Neural progenitor cell (in vitro differentiated cells): Measurements from ENCODE around the gene ZC3H12C. TPM values are rescaled to one million over a fixed set of nuclear protein-coding genes. Genes with fewer than 3 reads are reported as not detected.

Experiments used
- DNase-seq: peaks from one replicate; pipeline ENCODE4 v3.0.0-alpha.2; 2016; ENCODE audit warnings: low spot score
- H2AFZ ChIP-seq: fragments of 200-600 bp; sonication (generic); replicated peaks from 2 replicates; pipeline ENCODE4 v1.6.1; 2016; ENCODE audit warnings: antibody characterized with exemption
- H3F3A ChIP-seq: fragments of 200-600 bp; sonication (generic); 2 replicates; pipeline ENCODE4 v1.6.1; 2016; ENCODE audit warnings: antibody characterized with exemption, low read depth
- H3K27ac ChIP-seq: fragments of 200-600 bp; sonication (generic); 2 replicates; pipeline ENCODE4 v1.5.1; 2016; ENCODE audit warnings: mild to moderate bottlenecking
- H3K27me3 ChIP-seq: fragments of 200-600 bp; sonication (generic); 2 replicates; pipeline ENCODE4 v1.6.1; 2016; ENCODE audit warnings: mild to moderate bottlenecking, moderate library complexity
- H3K36me3 ChIP-seq: fragments of 200-600 bp; sonication (generic); 2 replicates; pipeline ENCODE4 v1.5.1; 2016
- H3K4me1 ChIP-seq: fragments of 200-600 bp; sonication (generic); 2 replicates; pipeline ENCODE4 v1.6.1; 2016; ENCODE audit warnings: mixed run types
- H3K4me2 ChIP-seq: fragments of 200-600 bp; sonication (generic); 2 replicates; pipeline ENCODE4 v1.6.1; 2016
- H3K4me3 ChIP-seq: fragments of 200-600 bp; sonication (generic); 2 replicates; pipeline ENCODE4 v1.5.1; 2016
- H3K79me2 ChIP-seq: fragments of 200-600 bp; sonication (generic); 2 replicates; pipeline ENCODE4 v1.6.1; 2016; ENCODE audit warnings: low read depth
- H3K9ac ChIP-seq: fragments of 200-600 bp; sonication (generic); 2 replicates; pipeline ENCODE4 v1.6.1; 2016
- H3K9me3 ChIP-seq: fragments of 200-600 bp; sonication (generic); 2 replicates; pipeline ENCODE4 v1.5.1; 2016; ENCODE audit warnings: low read depth
- H4K20me1 ChIP-seq: fragments of 200-600 bp; sonication (generic); 2 replicates; pipeline ENCODE4 v1.6.1; 2016; ENCODE audit warnings: low read depth
- H3K27ac Mint-ChIP-seq: 3 replicates; pipeline ENCODE4 v1.8.0; 2021; ENCODE audit warnings: mixed read lengths
- H3K27me3 Mint-ChIP-seq: 2 replicates; pipeline ENCODE4 v1.8.0; 2022; ENCODE audit warnings: low read depth, mild to moderate bottlenecking, inconsistent platforms, moderate library complexity, mixed read lengths; ENCODE audit not compliant: insufficient read depth
- H3K36me3 Mint-ChIP-seq: 3 replicates; pipeline ENCODE4 v1.8.0; 2021; ENCODE audit warnings: mixed read lengths
- H3K4me1 Mint-ChIP-seq: 3 replicates; pipeline ENCODE4 v1.8.0; 2021; ENCODE audit warnings: mixed read lengths
- H3K4me3 Mint-ChIP-seq: 3 replicates; pipeline ENCODE4 v1.8.0; 2021; ENCODE audit warnings: mild to moderate bottlenecking, moderate library complexity, mixed read lengths
- H3K9me3 Mint-ChIP-seq: 3 replicates; pipeline ENCODE4 v1.8.0; 2020; ENCODE audit warnings: mixed read lengths
- EZH2 ChIP-seq: fragments of 200-600 bp; sonication (generic); IDR thresholded peaks from 2 replicates; pipeline ENCODE4 v1.6.1; 2017; ENCODE audit warnings: antibody characterized with exemption, mild to moderate bottlenecking, moderate library complexity
- EZH2phosphoT487 ChIP-seq: fragments of 200-600 bp; sonication (generic); IDR thresholded peaks from 2 replicates; pipeline ENCODE4 v1.6.1; 2017; ENCODE audit warnings: antibody characterized with exemption
- total RNA-seq: library from RNA; depleted of rRNA; stranded (reverse); fragments of >200 nt; gene quantifications from 2 replicates; pipeline ENCODE4 v1.2.3, GENCODE V29; 2015; ENCODE audit warnings: low replicate concordance
- TF ChIP-seq, protein P1 (sequence below): fragments of 200-600 bp; sonication (generic); IDR thresholded peaks from 2 replicates; pipeline ENCODE4 v1.5.1; 2017; ENCODE audit warnings: antibody characterized with exemption, mild to moderate bottlenecking

ZC3H12C gene
- total RNA-seq, 1 donor from 2014 or later, result 31.8 TPM

DNA sequence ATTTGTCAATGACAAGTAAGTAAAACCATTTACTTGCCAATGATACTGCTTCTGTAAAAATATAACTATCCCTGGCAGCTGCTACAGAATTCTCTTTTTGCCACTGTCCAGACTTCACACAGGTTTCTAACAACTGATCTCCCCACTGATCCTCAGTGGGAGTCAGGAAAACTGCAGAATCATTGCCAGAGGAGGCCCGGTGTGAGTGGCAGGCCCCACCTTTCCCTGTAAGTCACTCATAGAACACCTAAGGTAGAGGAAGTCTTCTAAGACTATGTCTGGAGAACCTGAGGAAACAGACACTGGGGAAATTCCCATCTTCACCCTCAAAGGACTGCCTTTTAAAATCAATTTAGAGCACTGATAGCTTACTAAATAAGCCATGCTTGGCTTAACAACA is 66.3 kb downstream of the ZC3H12C start:
- Histone ChIP-seq H3K27ac (no peak overlapping the region), H3K4me2 (no peak overlapping the region), H3K27me3 (no peaks in the 10 kb centered on the region), H3F3A (no peaks in the 10 kb centered on the region), H3K4me3 (no peak overlapping the region), H3K9me3 (no peaks in the 10 kb centered on the region), H3K9ac (no peak overlapping the region), H4K20me1 (peaks cover 33% of the 10 kb centered on the region), H3K79me2 (no peaks in the 10 kb centered on the region), H3K4me1 (no peaks in the 10 kb centered on the region), H3K36me3 (peaks cover 7% of the 10 kb centered on the region), H2AFZ (no peak overlapping the region)
- Mint-ChIP-seq H3K4me3 (no peak overlapping the region), H3K9me3 (no peaks in the 10 kb centered on the region), H3K27ac (no peak overlapping the region), H3K36me3 (peaks cover 46% of the 10 kb centered on the region), H3K27me3 (no peaks in the 10 kb centered on the region), H3K4me1 (peaks cover 3% of the 10 kb centered on the region)
- DNase-seq, result no peak
- TF ChIP-seq EZH2, result no peak
- TF ChIP-seq EZH2phosphoT487, result no peak
- TF ChIP-seq, protein P1, sequence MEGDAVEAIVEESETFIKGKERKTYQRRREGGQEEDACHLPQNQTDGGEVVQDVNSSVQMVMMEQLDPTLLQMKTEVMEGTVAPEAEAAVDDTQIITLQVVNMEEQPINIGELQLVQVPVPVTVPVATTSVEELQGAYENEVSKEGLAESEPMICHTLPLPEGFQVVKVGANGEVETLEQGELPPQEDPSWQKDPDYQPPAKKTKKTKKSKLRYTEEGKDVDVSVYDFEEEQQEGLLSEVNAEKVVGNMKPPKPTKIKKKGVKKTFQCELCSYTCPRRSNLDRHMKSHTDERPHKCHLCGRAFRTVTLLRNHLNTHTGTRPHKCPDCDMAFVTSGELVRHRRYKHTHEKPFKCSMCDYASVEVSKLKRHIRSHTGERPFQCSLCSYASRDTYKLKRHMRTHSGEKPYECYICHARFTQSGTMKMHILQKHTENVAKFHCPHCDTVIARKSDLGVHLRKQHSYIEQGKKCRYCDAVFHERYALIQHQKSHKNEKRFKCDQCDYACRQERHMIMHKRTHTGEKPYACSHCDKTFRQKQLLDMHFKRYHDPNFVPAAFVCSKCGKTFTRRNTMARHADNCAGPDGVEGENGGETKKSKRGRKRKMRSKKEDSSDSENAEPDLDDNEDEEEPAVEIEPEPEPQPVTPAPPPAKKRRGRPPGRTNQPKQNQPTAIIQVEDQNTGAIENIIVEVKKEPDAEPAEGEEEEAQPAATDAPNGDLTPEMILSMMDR, result no peak

- no peaks in the 10 kb centered on the region for H3K4me1 ChIP-seq
- peaks cover 7% of the 10 kb centered on the region for H3K36me3 ChIP-seq
- Mint-ChIP-seq H3K36me3 (peaks cover 49% of the 10 kb centered on the region), H3K4me3 (no peak overlapping the region), H3K9me3 (no peaks in the 10 kb centered on the region), H3K27me3 (peaks cover 1% of the 10 kb centered on the region), H3K4me1 (peaks cover 3% of the 10 kb centered on the region), H3K27ac (no peak overlapping the region)
- no peaks in the 10 kb centered on the region for H3K9me3 ChIP-seq
- H3K4me2 ChIP-seq, result no peak overlapping the region
- no peak overlapping the region for H2AFZ ChIP-seq
- H3F3A ChIP-seq, result no peaks in the 10 kb centered on the region
- DNase-seq, result no peak
- no peak overlapping the region for H3K9ac ChIP-seq
- TF ChIP-seq EZH2phosphoT487, result no peak
- TF ChIP-seq, protein P1, result no peak
- TF ChIP-seq EZH2, result no peak
- no peak overlapping the region for H3K4me3 ChIP-seq
- no peaks in the 10 kb centered on the region for H3K79me2 ChIP-seq
- no peaks in the 10 kb centered on the region for H3K27me3 ChIP-seq
- H3K27ac ChIP-seq, result no peak overlapping the region
- peaks cover 33% of the 10 kb centered on the region for H4K20me1 ChIP-seq
Observed at GRCh38 chr11:110160016-110160415, 66.8 kb downstream of the ZC3H12C start.

DNA sequence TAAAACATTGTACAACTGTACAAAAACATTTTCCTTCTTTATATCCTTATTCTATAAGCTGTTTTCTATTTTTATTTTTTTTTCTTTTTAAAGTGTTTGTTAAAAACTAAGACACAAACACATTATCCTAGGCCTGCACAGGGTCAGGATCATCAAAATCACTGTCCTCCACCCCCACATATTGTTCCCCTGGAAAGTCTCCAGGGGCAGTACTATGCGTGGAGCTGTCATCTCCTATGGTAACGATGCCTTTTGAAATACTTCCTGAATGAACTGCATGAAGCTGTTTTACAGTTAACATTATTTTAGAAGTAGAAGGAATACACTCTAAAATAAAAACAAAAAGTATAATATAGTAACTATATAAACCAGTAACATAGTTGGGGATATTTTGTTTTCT is 67.2 kb downstream of the ZC3H12C start:
- no peak overlapping the region for H3K27ac Mint-ChIP-seq
- no peaks in the 10 kb centered on the region for H3K79me2 ChIP-seq

More for the DNA sequence above, 67.2 kb downstream of the ZC3H12C start:
- Histone ChIP-seq H4K20me1 (peaks cover 33% of the 10 kb centered on the region), H2AFZ (no peak overlapping the region), H3F3A (no peaks in the 10 kb centered on the region), H3K36me3 (peaks cover 7% of the 10 kb centered on the region), H3K9me3 (no peaks in the 10 kb centered on the region), H3K27me3 (no peaks in the 10 kb centered on the region), H3K9ac (no peak overlapping the region), H3K27ac (no peak overlapping the region), H3K4me3 (no peak overlapping the region), H3K4me2 (no peak overlapping the region), H3K4me1 (no peaks in the 10 kb centered on the region)
- TF ChIP-seq EZH2 (no peak), EZH2phosphoT487 (no peak)
- TF ChIP-seq, protein P1, result no peak
- Mint-ChIP-seq H3K9me3 (no peaks in the 10 kb centered on the region), H3K36me3 (peaks cover 53% of the 10 kb centered on the region), H3K4me1 (peaks cover 3% of the 10 kb centered on the region), H3K4me3 (no peak overlapping the region), H3K27me3 (peaks cover 5% of the 10 kb centered on the region)
- DNase-seq, result no peak
